HG03442 (cell line): ENCODE data around the gene BDH1.
"Not testable (repeated sequence)": the region's sequence is repeated elsewhere in the genome, so short reads cannot be mapped to it uniquely, and the experiment has no call there.

Experiments
- ATAC-seq: cut with Tn5 transposase; IDR thresholded peaks from one replicate; pipeline ENCODE4 v1.9.1; 2021; ENCODE audit warnings: mild to moderate bottlenecking, moderate library complexity; ENCODE audit not compliant: unreplicated experiment

Gene BDH1

DNA sequence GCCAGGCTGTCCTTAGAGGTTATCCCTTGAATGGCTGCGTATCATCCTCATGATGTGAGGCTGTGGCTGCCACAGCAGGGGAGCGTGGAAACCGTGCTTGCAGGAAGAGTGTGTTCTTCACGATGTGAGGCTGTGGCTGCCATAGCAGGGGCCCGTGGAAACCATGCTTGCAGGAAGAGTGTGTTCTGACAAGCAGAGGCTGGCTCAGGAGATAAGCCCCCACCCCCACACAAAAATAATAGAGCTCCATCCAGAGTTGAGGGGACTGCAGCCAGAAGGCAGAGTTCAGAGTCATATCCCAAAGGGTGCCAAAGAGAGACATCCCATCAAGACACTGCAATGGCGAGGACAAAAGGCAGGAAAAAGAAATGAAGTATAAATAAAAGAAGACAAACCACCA lies 22.6 kb upstream of the BDH1 start:
- ATAC-seq: no peak

DNA sequence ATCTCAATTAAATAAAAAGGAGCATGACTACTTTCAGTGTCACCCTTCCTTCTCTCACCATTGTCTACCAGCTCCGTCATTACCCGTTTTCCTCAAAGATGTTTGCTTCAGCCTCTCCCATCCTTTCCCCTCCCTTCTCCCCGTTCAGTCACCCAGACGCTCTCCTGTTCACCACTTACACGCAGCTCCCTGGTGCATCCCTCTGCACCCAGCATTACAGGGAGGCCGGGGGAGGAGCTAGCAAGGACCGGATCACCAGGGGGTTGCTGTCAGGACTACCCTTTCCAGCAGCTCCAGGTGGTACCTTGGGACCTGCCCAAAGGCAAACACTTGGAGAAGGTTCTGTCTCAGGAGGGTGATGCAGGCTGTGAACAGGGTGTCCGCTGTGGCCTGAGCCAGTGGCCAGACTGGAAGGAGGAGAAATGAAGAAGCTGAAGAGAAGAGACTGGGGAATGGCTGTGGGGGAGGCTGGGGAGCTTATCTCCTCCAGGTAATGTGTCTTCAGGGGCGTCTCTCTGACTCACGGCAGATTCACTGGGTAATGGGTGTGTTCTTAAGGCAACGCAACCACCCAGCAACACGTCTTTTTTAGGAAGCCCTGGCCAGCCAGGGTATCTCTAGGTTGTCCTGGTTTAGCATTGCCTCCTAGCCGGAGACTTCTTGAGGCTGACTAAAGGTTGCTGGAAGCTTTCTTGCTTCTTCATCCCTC lies 21.8 kb upstream of the BDH1 start:
- ATAC-seq: no peak

DNA sequence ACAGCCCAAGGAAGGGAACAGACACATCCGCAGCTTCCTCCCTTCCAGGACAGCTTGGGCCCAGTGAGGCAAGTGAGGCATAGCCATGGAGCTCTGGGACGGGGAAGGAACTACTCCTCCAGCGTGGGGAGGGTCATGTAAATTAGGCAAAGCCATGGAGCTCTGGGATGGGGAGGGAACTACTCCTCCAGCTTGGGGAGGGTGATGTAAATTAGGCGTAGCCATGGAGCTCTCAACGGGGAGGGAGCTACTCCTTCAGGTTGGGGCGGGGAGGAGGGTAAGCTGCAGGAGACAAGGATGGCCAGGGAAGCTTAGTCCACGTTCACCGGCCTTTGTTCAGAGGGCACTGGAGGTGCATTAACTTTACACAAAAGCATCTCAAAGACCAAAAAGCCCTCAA lies 21.1 kb upstream of the BDH1 start:
- no peak for ATAC-seq

DNA sequence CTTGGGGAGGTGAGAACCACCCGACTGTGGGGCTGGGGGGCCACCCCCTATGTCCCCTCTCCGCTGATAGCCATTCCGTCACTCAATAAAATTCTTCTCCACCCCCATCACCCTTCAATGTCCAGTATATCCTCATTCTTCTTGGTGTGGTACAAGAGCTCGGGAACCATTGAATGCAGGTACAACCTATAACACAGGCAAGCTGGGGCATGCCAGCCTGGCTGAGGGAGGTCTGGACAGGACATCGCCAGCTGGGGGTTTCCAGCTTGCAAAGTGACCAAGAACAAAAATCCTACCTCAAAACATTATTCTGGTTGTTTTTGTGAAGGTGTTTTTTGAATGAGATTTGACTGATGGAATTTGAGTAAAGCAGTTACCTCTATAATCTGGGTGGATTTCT lies 19.6 kb upstream of the BDH1 start:
- no peak for ATAC-seq

DNA sequence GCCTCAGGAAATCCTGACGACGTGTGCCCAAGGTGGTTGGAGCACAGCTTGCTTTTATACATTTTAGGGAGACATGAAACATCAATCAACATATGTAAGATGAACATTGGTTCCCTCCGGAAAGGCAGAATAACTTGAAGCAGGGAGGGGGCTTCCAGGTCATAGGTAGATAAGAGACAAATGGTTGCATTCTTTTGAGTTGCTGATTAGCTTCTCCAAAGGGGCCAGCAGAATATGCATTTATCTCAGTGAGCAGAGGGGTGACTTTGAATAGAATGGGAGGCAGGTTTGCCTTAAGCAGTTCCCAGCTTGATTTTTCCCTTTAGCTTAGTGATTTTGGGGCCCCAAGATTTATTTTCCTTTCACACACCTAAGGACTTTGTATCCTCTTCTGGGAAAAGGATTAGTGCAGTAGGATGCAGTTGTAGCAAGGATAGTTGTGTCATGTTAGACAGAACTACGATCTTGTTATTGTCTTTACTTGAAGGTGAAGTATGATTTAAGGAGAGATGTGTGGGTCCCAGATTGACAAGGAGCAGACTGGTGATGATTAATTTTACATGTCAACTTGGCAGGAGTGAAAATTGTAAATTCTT lies 18.7 kb upstream of the BDH1 start:
- not testable (repeated sequence) for ATAC-seq

DNA sequence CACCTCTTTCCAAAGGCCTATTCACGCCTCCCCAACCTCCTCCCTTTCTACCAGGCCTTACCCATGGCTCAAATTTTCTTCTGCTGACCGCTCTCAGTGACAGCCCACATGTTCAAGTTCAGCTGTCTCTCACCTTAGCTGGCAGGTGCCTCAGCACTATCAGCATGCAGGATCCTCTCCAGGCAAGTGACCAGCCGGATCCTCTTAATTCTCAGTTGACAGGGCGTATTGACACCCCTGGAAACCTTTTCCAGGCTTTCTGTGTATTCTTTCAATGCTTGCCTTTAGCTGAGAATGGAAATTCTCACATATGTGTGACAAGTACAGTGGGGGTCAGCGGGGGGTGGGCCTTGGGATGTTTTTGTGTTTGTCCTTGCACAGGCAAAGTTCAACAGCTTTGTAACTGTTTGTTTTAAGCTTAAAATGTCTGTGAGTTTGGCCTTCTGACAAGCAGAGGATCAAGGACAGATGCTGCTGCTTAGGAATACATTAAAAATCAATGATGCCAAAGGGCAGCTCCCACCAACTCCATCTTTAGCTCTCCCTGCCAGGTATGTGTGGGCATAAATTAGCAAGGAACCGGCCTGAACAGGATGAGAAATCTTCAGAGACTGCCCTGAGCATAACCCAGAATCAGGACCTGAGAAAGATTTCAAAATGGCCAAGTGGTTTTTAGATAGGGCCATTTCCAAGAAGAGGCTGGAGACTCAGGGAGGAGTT lies 17.4 kb upstream of the BDH1 start:
- no peak for ATAC-seq

DNA sequence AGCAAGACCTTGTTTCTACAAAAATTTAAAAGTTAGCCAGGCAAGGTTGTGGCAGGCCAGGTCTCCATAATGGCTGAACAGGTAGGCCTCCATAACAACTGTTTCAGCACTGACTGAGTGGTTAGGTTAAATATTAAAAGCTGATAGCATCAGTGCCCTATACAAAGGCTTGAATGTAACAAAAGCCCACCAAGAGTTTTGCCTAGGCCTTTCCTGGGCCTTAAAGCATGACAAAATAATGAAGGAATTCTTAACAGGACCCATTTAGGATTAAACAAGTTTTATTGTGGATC lies 16.1 kb upstream of the BDH1 start:
- ATAC-seq: not testable (repeated sequence)

DNA sequence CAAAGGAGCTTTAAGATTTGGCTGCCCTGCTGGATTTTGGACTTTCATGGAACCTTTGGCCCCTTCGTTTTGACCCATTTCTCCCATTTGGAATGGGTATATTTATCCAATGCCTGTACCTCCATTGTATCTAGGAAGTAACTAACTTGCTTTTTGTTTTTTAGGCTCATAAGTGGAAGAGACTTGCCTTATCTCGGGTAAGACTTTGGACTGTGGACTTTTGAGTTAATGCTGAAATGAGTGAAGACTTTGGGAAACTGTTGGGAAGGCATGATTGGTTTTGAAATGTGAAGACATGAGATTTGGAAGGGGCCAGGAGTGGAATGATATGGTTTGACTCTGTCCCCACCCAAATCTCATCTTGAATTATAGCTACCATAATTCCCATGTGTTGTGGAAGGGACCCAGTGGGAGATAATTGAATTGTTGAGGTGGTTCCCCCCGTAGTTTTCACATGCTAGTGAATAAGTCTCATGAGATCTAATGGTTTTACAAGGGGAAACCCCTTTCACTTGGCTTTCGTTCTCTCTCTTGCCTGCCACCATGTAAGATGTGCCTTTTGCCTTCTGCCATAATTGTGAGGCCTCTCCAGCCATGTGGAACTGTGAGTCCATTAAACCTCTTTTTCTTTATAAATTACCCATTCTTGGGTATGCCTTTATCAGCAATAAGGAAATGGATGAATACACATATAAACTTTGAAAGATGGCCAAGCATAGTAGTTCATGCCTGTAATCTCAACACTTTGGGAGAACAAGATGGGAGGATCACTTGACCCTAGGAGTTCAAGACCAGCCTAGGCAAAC lies 15.5 kb upstream of the BDH1 start:
- not testable (repeated sequence) for ATAC-seq

DNA sequence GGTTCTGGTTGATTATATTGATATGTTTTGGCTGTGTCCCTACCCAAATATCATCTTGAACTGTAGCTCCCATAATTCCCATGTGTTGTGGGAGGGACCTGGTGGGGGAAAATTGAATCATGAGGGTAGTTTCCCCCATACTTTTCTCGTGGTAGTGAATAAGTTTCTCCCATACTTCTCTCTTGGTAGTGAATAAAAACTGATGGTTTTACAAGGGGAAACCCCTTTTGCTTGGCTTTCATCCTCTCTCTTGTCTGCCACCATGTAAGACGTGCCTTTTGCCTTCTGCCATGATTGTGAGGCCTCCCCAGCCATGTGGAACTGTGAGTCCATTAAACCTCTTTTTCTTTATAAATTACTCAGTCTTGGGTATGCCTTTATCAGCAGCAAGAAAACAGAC lies 13.7 kb upstream of the BDH1 start:
- ATAC-seq: not testable (repeated sequence)

DNA sequence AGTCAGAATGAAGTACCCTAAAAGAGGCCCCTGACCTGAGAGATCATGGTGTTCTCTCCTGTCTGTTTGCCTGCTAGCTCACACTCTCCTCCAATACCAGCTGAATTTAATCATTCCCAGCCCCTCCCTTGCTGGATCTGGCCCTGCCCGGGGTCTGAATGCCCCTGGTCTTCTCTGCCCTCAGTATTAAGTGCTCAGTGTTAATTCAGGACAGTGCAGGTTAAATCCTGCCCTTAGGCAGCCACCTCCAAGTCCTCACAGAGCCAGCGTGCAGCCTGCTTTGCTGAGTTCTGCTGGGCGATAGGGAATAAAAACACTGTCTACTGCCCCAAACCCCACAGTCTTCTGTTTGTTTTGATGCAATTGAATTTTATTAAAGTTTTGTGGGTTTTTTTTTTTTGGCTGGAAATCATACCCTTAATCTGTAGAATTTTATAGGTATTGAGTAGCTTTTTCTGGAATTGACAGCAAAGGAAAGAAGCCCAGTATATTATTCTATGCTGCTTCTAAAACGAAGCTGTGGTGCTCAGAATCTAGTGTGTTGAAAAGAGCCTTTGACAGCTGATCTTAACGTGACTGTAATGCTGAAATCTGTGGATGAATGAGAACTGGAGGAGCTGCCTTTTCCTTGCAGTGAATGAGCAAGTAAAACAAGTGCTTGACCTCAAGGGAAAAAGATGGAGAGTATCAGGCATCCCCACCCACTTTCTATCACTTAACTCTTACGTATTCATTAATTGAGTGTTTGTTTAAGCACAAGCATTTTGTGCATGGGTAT lies 12.3 kb upstream of the BDH1 start:
- ATAC-seq: no peak

DNA sequence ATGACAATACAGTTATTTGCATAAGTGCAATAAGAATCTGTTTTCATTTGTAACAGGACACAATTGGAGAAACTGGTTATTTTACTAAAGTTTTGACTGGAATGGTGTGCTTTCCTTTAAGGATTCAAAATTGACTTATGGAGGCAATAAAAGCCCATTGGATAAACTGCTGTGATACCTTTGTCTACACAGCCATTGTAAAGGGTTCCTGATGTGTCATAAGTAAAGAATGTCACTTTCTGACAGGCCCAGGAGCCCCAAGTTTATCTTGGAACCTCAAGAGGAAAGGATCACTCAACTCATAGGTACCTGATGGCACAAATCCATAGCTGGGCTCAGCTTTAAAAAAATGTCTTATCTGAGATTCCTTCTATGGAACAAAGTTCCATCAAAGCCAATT lies 10.4 kb upstream of the BDH1 start:
- ATAC-seq: not testable (repeated sequence)

DNA sequence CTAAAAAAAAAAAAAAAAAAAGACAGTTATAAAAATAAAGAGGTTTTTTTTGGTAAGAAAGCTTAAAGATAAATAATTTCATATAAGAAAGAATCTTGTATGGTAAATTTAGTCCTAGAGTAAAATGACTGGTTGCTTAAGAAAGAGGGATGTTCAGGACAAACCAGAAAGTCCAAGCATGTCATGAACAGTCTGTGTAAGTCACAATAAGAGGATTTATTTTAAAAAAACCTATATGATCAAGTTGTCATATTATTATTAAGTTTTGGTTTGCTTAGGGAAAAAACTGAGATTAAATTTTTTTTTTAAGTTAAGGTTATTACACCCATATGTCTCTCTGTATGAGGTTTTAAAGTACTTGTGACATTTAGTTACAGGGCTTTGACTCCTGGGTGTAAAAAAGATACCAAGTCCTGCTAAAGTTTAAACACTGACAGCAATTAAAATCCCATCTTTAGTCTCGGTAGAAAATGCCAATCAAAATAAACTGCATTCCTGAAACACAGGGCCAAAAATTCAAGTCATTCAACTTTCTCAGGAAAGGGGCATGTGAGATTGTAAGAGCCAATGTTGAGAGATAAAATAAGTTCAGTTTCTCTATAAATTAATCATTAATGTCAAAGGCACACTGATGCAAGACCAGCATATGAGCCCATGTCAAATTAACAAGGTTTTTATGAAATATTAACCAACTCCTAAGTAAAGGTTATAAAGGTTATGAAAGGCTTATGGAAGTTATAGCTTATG lies 8.5 kb upstream of the BDH1 start:
- no peak for ATAC-seq

DNA sequence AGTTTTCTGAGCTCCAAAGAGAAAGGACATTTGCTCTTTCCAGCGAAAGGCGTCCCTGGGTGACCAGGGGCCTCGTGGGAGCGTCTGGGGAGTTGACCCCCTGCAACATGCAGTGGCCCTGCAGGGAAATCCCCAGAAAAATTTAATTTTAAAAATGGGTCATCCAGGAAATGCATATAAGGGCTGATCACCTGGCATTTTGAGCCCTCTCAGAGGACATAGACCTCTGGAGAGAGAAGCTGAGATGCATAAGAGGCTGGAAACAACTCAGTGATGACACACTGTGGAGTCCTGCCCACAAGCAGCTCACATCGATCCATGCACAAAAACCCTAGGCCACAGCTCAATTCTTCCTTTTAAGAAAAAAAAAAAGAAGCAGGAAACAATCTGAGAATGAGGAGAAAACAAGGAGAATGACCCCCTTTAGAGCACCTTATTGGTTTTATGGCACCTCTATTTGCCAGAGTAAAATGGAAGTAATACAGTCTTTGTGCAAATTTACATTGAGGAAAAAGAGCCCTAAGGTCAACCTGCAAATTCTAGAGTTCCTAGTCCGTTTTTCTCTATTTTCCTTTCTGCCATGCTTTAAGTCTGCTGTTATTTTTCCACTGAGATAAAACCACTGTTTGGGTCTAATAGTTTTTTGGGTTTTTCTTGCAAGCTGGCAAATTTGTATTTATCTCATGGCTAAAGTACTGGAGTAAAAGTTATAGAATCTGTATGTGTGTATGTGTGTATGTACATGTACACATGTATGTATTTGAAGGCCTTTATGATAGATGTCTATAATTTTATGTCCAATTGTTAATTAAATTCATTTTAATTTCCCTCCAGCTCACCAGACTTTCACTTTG lies 6.9 kb upstream of the BDH1 start:
- ATAC-seq: no peak

DNA sequence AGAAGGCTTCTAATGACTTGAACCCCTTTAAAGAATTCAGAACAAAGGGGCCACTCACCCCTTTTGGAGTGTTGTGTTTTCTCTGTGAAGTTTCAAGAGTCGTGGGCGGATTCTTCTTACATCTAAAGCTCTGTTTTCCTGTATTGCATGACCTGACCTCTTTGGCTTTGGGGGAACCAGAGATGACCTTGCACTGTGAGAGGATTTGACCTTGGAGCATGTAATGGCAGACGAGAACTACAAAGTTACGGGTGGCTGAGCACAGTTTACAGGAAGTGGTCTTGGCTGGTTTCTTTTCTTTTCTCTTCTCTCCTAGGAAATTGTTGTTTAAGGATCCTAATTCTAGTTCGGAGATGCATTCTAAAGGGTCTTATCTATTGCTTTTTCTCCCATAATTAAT lies 6.2 kb upstream of the BDH1 start:
- no peak for ATAC-seq

DNA sequence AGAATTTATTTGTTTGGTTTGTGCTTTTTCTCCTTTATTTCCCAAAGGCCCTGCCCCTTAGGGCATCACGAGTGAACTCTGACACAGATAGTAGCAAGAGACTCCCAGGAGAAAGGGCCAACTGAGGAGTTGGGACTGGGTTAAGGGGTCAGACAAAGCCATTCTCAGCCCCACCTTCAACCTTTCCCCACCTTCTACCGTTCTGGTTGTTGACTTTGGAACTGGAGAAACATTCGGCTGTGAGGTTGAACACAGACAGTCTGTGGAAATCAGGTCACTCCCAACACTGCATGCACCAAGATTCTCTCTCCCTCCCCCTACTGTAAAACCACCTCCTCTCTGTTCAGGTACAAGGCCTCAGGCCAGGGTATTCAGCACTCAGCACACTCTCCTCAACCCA lies 3.9 kb upstream of the BDH1 start:
- ATAC-seq: no peak

DNA sequence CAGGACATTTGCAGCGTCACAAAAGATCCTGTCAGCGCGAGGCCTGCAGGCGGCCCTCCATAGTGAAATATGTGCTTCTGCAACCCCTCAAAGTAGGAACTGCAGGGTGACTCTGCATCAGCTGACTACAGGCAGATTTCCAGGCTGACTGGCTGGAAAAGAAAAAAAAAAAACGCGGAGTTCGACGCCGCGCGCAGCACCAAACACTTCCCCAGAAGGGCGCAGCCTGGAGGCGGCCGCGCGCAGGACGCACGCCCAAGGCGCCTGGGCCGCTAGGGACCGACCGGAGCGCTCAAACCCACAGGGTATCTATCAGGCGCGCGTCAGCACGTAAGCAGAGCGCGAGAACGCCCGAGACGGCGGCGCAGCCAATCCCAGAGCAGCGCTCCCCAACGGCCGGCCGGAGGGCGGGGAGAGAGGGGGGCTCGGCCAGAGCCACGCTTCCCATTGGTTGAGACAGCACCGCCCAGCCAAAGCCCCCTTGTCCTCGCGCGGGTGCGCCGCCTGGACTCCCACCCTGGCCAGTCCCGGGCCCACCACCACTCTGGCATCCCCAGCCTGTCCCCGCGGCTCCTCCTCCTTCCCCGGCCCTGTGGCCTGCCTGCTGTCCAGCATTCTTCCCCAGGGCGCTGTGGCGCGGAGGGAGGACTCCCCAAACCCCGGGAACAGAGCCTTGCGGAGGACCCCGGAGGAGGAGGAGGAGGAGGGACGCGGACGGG lies 1.0 kb downstream of the BDH1 start:
- peak; percentile 94 for ATAC-seq

DNA sequence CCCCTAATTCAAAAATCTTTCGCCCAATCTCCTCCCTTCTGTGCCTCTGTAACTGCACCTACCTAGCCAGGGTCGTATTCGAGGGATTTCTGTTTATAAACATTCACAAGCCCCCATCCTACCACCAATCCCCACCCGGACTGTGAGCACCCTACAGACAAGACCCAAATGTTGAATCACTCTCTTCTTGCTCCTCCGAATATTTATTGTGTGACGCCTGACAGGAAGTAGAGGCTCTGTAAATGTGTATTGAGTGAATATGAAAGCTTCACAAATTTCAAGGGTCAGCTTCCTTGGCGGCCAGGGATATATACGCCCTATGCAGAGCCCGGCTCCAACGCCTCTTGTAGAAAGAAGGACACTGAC lies 1.6 kb downstream of the BDH1 start:
- ATAC-seq: no peak

DNA sequence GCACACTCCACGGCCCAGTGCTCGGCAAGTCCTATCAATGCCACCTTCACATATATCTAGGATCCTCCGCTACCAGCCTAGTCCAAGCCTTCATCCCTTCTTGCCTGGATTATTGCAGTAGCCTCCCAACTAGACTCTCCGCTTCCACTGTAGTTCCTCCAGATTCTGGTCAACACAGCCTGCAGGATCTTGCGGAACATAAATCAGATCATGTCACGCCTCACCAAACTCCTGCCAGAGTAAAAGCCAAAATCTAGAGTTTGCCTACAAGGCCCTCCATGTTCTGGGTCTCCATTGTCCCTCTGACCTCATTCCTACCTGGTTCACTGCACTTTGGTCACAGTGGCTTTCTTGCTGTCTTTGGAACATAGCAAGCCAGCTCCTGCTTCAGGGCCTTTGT lies 3.6 kb downstream of the BDH1 start:
- no peak for ATAC-seq

DNA sequence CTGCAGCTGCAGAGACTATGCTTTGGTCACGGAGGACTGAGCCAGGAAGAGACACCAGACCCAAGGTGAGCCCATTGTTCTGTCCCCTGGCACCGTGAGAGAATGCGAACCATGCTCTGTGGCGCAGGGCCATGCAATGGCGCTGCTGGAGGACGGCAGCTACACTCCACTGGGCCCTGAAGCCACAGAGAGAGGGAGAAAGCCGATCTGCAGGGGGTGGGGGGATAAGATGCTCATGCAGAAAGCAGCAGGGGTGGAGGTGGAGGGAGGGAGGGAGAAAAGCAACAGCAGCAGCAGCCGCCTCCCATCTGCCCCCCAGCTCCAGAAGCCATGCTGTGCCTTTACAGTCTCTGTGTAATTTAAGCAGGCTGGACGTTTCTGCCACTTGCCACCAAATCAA lies 5.3 kb downstream of the BDH1 start:
- no peak for ATAC-seq
